Islet precursor cell (in vitro differentiated cells): ENCODE data around the gene YWHAG.
"Not testable (repeated sequence)": the region's sequence is repeated elsewhere in the genome, so short reads cannot be mapped to it uniquely, and the experiment has no call there.

Experiments
- DNase-seq: peaks from one replicate; pipeline ENCODE4 v3.0.0-alpha.2; 2018

The YWHAG gene

GRCh38 chr7:76377186-76377918 is 18.6 kb upstream of the YWHAG start:
- DNase-seq = no peak

DNA sequence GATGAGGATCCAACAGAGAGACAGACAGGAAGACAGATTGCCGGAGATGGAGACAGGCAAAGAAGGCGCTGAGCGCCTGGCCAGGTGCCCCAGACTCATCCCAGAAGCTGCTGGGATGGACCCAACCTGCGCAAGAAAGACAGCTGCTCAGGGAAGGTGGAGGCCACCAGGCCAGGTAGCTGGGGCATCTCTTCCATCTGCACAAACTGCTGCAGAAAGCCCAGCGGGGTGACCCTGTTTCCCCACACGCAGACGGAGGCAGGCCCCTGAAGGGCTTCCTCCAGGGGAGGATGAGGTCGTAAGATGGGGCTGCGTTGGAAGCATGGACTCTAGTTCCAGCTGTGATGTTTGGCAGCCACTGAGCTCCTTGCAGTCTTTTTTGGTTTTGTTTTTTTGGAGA is 16.5 kb upstream of the YWHAG start:
- DNase-seq = no peak

DNA sequence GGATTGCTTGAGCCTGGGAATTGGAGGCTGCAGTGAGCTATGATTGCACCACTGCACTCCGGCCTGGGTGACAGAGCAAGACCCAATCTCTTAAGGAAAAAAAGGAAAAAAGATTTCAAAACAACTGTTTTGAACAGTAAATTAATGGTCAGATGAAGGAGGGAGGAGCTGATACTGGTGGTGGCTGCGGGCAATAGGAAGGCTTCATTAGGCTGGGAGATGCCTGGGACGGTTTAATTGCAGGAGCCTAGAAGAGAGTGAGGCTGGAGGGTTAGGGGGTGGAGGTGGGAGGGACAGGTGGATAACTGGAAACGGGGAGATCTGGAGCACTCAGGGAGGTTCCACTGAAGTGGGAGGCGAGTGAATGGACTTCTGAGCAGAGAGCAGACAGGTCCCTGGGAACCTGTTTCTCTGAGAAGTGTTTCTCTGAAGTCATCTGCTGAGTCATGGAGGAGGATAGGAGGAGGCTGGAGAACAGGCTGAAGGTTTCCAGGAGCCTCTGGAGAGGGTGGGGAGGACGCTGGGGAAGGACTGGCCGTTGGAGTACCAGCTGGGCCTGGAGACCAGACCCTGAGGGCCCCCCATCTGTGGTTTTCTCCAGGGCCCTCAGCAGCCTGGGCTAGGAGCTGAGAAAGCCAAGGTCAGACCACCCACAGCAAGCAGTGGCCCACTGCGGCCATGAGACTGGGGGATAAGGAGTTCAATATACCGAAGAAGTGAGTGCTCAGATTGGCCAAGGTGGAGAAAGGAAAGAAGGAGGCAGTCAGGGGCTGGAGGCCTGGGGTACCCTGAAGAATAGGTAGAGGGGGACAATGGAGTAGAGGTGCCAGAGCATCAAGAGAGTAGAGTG is 14.4 kb upstream of the YWHAG start:
- DNase-seq = peak; percentile 91

DNA sequence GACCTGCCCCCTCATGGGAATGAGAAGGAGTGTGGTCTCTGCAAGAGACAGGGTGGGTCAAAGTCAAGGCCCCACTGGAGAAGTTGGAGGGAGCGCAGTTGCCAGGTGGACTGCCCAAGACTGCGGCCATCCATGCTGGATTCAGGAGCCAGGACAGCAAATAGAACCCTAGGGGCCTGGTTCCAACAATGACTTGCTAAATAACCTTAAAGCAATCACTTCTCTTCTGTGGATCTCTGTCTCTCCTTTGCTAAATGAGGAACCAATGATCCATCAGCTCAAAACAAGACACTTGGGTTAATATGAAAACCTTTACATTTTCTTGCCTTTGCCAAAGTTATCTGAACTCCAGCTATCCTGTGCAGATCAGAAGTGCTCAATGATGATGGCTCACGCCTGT is 12.6 kb upstream of the YWHAG start:
- DNase-seq = no peak

- peak; percentile 73 for DNase-seq
Observed at GRCh38 chr7:76369018-76369417, 10.2 kb upstream of the YWHAG start.

- no peak for DNase-seq
Observed at GRCh38 chr7:76368190-76368589, 9.4 kb upstream of the YWHAG start.

- peak; percentile 73 for DNase-seq
Observed at GRCh38 chr7:76364198-76364584, 5.4 kb upstream of the YWHAG start.

DNA sequence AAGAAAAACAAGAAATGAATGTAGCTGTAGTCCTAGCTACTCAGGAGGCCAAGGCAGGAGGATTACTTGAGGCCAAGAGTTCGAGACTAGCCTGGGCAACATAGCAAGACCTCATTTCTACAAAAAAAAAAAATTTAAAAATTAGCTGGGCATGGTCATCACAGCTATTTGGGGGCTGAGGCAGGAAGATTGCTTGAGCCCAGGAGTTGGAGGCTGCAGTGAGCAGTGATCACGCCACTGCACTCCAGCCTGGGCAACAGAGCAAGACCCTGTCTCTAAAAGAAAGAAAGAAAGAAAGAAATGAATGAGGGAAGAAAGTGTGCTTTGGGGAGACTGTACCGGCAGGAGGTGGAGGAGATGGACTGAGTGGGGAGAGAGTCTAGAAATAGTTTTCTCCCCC is 5.0 kb upstream of the YWHAG start:
- not testable (repeated sequence) for DNase-seq

DNA sequence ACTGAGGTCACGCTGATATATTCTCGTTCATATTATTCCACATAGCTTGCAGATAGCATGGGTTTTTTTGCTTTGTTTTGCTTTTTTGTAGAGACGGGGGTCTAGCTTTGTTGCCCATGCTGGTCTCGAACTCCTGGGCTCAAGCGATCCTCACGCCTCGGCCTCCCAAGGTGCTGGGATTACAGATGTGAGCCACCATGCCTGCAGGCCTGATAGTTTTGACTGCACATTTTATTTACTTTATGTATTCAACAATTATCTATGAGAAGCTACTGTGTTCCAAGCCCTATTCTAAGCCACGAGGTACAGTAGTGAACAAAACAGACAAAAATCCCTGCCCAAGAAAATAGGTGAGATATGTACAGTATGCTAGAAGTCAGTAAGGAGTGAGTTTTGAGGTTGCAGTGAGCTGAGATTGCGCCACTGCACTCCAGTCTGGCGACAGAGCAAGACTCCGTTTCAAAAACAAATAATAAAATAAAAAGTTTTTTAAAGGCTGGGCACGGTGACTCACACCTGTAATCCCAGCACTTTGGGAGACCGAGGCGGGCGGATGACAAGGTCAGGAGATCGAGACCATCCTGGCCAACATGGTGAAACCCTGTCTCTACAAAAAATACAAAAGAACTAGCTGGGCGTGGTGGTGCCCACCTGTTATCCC is 1.3 kb upstream of the YWHAG start:
- DNase-seq = no peak

- DNase-seq = peak; percentile 100
Observed at GRCh38 chr7:76359111-76359977, 553 bp upstream of the YWHAG start.

GRCh38 chr7:76358011-76358480 is 745 bp downstream of the YWHAG start:
- no peak for DNase-seq

GRCh38 chr7:76357475-76358010 is 1.2 kb downstream of the YWHAG start:
- DNase-seq = no peak

- DNase-seq = no peak
Observed at GRCh38 chr7:76356823-76357222, 2.0 kb downstream of the YWHAG start.

- DNase-seq = no peak
Observed at GRCh38 chr7:76356115-76356514, 2.7 kb downstream of the YWHAG start.

DNA sequence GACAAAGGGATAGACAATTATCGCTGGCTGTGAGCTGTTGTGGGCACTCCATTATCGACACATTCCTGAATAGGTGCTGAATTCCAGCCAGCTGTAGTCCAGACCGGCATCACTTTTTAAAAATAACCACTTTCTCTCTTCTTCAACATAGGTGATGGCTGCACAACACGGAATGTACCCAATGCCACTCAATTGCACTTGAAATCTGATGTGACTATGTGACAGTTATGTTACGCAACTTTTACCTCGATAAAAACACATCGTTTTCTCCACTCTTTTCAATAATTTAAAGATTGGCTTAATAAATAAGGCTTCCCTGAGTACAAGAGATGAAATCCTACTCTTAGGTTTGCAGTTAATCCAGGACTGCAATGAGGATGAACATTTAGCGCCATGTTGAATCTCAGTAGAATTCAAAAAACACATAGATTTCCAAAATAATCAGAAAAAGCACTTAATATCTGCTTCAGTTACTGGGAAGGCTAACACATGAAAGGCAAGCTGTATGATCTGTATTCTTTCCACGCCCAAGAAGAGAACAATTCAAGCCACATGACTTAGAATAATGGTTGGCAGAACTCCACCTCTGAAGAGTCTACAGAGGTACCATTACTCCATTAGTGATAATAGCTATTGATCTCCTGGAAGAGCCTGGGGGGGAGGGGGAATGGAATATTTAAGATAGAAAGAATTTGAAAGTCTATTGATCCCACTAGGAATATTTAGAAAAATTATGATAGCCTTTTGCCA is 3.6 kb downstream of the YWHAG start:
- DNase-seq = no peak

DNA sequence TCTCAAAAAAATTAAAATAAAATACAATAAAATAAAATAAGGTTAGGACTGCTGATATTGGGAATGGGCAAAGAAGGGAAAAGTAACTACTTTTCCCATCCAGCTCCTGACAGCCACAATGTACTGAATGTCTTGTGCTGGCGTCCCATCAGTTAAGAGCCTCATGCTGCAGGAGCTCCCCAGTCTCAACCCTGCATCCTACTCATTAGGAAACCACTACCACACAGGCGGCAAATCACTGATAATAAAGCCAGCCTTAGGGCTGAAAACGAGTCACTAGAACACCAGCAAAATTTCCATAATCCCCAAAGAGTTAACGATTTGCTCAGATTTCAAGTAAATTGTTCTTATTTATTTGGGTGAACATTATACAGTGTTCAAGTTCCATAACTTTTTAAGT is 4.3 kb downstream of the YWHAG start:
- no peak for DNase-seq

DNA sequence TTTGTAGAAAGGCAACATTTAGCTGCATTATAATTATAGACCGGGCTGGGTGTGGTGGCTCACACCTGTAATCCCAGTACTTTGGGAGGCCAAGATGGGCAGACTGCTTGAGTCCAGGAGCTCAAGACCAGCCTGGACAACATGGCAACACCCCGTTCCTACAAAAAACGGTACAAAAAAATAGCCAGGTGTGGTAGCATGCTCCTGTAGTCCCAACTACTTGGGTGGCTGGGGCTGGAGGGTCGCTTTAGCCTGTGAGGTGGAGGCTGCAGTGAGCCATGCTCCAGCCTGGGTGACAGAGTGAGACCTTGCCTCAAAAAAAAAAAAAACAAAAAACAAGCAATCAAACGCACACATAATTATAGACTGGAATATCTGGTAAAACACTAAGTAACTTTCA is 5.0 kb downstream of the YWHAG start:
- DNase-seq = no peak

DNA sequence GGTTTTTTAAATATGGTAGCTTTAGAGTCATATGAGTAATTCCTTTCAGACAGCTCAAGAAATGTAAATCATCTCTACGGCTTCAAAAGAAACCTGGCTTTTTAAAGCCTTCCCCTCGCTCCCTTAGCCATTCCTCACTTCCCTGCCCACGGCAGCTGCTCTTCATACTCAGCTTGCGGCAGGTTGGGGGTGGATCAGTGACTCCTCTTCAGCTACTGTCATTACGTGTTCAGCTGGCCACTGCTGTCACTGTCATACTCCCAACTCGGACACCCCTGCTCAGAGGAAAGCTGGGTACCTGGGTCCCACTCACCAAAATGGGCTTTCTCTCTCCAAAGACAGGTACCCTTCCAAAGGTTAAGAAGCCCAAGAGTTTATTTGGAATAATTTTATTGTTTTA is 6.6 kb downstream of the YWHAG start:
- DNase-seq = no peak

DNA sequence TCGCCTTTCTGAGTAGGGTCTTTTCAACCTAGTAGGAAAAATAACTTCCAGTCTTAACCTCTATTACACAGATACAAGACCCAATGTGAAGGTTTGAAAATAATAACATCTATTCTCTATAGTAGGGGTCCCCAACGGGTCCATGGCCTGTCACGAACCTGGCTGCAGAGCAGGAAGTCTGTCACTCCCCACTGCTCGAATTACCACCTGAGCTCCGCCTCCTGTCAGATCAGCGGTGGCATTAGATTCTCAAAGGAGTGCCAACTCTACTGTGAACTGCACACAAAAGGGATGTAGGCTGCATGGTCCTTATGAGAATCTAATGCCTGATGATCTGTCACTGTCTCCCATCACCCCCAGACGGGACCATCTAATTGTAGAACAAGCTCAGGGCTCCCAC is 7.4 kb downstream of the YWHAG start:
- DNase-seq = no peak

- DNase-seq = no peak
Observed at GRCh38 chr7:76349313-76349885, 9.4 kb downstream of the YWHAG start.

DNA sequence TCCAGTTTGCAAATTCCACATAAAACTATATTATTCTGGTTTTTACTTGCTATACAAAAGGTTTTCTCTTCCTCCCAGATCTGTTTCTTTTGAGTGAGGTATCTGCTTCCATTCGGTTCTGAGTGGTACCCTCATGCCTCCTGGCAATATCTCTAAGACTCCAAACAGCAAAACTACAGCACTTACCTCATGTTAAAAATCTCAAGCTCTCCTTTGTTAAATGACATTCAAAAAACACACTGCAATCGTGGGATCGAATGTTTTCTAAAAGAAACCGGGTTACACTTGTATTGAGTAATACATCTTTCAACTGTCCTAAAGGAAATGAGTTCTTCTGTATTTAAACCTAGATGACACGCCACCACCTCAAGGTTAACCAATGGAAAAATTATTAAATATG is 11.1 kb downstream of the YWHAG start:
- no peak for DNase-seq
